Choroid plexus epithelial cell (primary cell): ENCODE measurements around the gene CEP290.

Experiments used
- DNase-seq: peaks from one replicate; pipeline ENCODE4 v3.0.0-alpha.2; 2010; ENCODE audit warnings: low read depth
- H3K4me3 ChIP-seq: 2 replicates; pipeline ENCODE4 v1.5.1; 2011; ENCODE audit warnings: low read depth, mild to moderate bottlenecking, control low read depth, low read length, moderate library complexity
- TF ChIP-seq, protein P1 (sequence below): conservative IDR thresholded peaks from 2 replicates; pipeline ENCODE4 v1.5.1; 2011; ENCODE audit warnings: low read depth, mild to moderate bottlenecking, control low read depth, inconsistent platforms, low read length, moderate library complexity

The CEP290 gene

DNA sequence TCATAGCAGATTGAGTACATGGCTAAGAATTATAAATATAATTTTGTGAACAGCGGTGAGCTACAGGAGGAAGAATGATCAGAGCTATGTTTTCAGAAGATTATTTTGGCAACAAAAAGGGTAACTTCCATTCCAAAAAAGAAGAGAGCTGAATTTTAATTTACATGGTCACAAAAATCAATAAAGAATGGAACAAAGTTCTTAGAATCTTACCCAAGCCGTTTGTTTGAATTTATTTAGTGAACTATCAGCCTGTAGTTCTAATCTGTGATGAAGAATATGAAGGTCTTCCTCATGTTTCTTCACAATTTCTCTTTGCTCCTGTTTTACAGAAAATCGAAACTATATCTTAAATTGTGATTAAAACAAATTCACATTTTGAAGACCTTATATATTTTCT lies 58.3 kb downstream of the CEP290 start:
- TF ChIP-seq, protein P1, sequence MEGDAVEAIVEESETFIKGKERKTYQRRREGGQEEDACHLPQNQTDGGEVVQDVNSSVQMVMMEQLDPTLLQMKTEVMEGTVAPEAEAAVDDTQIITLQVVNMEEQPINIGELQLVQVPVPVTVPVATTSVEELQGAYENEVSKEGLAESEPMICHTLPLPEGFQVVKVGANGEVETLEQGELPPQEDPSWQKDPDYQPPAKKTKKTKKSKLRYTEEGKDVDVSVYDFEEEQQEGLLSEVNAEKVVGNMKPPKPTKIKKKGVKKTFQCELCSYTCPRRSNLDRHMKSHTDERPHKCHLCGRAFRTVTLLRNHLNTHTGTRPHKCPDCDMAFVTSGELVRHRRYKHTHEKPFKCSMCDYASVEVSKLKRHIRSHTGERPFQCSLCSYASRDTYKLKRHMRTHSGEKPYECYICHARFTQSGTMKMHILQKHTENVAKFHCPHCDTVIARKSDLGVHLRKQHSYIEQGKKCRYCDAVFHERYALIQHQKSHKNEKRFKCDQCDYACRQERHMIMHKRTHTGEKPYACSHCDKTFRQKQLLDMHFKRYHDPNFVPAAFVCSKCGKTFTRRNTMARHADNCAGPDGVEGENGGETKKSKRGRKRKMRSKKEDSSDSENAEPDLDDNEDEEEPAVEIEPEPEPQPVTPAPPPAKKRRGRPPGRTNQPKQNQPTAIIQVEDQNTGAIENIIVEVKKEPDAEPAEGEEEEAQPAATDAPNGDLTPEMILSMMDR: no peak

DNA sequence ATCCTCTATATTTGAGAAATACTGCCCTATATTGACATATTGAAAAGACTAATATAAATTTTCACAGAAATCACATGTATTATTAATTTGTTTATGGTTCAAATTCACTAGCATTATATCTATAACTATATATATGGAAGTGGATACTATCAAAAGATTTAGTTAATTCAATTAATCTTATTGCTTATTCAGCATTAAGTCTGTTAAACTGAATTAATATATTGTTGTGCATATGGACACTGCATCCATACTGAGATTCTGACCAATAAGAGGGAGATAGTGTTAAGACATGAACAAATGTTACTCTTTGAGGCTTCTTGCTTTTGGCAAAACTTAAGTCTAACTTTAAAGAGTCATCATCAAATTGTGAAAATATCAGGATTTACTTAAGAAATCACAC lies 60.6 kb downstream of the CEP290 start:
- DNase-seq: no peak
- TF ChIP-seq, protein P1: no peak
- H3K4me3 ChIP-seq: no peak overlapping the region

More for the DNA sequence above, 58.3 kb downstream of the CEP290 start:
- DNase-seq: no peak
- H3K4me3 ChIP-seq: no peak overlapping the region

DNA sequence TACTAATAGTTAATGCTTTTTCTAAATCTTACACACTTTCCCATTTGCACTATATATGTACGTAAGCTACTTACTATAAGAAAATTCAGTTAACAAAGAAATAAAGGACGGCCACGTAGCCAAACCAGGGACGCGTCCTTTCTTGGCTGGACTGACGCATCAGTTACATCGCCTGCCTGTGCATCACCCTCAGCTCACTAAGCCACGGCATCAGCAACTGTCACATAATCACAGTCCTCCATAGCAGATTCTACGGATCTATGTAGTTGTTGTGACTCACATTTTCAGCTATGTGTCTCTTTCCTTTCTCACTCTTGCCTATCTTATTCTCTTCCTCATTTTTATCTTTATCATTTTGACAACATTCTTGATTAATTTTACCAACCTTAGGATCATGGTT lies 74.6 kb downstream of the CEP290 start:
- DNase-seq: peak; percentile 18
- H3K4me3 ChIP-seq: no peak overlapping the region
- TF ChIP-seq, protein P1: no peak

DNA sequence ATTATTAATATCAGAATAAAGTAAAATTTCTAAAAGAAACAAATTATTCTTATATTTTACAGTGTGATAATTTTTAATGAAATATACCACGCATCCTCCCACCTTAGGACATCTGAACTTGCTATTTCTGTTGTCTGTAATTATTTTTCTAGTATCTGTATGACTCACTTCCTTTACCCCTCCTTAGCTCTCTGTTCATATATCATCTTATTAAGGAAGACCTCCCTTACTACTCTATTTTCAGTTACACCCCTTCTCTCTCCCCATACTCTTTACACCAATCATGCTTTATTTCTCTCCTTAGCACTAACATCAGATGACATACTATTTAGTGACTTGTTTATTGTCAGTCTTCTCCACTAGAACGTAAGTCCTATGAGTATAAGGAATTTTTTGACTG lies 78.5 kb downstream of the CEP290 start:
- peak; percentile 18 for DNase-seq
- no peak overlapping the region for H3K4me3 ChIP-seq

DNA sequence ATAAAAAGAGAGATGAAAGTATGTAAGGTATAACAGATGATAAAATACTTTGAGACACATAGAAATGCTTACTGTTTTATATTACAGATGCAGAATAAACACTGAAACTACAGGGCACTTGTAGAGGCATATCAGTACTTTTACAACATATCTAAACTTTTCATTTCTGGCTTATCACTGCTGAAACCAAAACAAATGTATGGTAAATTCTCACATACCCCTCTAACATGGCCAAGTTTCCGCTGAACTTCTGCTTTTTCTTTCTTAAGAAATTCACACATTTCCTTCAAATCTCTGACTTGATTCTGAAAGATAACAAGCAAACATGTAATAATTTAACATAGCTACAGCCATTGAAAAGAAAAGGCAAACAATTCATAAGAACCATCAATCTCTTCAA lies 79.4 kb downstream of the CEP290 start:
- no peak overlapping the region for H3K4me3 ChIP-seq
- DNase-seq: no peak
- TF ChIP-seq, protein P1: no peak

More for the DNA sequence above, 78.5 kb downstream of the CEP290 start:
- TF ChIP-seq, protein P1: no peak

DNA sequence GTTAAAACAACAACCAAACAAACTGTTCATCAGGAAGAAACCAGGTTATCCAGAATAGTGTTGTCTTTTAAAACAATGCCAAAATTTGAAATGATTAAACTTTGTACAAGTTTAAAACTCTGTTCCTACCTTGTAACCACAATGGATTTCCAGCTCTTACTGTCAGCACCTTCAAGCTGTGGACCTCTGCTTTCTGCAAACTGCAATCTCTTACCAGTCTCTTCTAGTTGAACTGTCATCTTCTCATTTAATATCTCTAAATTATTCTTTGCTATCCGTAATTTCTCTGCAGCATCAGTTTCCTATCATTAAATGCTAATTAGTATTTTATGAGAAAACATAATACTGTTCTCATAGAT lies 83.2 kb downstream of the CEP290 start:
- no peak for DNase-seq
- TF ChIP-seq, protein P1: no peak
- H3K4me3 ChIP-seq: no peak overlapping the region

DNA sequence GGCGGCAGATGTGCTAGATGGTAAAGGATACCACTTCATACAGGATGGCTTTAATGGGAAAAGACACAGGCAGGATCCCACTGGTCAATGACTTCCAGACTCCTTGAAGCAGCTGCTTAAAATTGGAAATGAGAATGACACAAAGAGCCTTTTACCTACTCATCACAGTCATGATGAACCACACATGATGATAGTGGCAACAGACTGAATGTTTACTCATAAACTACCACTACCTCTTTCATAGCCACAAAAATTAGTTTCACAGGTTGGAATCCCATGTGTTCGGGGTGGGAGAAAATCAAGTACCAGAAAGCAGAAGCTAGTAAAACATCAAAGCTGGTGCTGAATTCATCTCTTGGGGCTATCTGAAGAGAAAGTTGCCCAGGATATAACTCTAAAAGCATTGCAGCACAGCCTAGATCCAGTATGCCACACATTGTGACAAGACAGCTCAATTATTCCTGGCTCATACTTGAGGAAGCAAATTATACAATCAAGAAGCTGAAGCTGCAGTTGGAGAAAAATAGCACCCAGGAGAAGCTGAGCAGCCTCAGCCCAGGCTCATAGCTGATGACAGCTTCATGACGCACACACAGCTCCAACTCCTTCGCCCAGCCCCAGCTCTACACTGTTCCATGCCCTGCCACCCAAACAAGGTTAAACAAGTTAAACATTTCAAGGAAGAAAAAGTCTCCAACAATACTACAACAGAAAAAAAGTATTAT lies 83.7 kb downstream of the CEP290 start:
- no peak overlapping the region for H3K4me3 ChIP-seq
- TF ChIP-seq, protein P1: no peak
- peak; percentile 41 for DNase-seq
